ENCODE data around the gene DAPK2.
A peak's percentile ranks its signal among the peaks of the same experiment; 100 is the strongest.

DAPK2 gene

DNA sequence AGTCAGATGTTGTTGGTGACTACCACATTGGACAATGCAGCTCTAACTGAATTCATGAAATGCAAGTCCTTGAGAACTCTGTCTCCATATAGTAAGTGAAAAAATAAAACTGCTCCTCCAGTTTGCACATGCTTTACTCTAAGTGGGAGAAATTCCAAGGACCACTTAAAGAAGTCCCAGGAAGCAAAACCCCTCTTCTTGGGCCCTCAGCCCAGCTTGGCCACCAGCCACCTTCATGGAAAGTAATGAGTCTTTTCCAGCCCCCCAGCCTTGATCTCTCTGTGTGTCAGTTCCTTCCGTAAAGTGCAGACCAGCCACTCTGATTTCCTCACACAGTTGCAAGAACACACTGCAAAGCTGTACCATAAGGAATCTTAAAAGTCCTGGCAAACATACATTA, 34.5 kb downstream of the DAPK2 start:
- in situ Hi-C loops (cut with HindIII; ENCODE audit: low pct_unique_long_range_greater_than_20kb, low sequenced_read_pairs): no loop called here
- no peak for TF ChIP-seq JUND (IDR thresholded peaks at IDR 0.05; ENCODE audit: low read depth)
- no peak for DNase-seq (ENCODE audit: low read depth in 1 of 2, low spot score in 1 of 2)

GRCh38 chr15:64010719-64011118, 35.6 kb downstream of the DAPK2 start:
- TF ChIP-seq JUND (IDR thresholded peaks at IDR 0.05; ENCODE audit: low read depth): no peak
- in situ Hi-C loops (cut with HindIII; ENCODE audit: low pct_unique_long_range_greater_than_20kb, low sequenced_read_pairs): no loop called here
- no peak for DNase-seq (ENCODE audit: low read depth in 1 of 2, low spot score in 1 of 2)

DNA sequence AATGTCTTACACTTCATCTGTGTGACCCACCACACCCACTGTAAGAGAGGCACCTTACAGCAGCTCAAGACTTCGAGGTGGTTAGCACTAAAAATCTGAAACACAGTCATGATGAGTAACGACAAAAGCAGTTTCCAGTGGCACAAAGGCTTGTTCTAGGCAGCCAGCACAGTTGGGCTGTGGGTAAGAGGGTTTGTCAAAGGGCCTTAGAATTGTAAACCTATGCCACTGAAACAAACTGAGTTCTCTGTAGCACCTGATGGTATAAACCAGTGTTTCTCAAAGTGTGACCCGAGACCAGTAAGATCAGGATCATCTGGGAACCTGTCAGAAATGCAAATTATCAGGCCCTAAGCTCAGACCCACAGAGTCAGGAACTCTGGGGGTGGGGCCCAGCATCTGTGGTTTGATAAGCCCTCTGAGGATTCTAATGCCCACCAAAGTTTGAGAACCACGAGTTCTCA, 36.5 kb downstream of the DAPK2 start:
- no peak for DNase-seq (ENCODE audit: low read depth in 1 of 2, low spot score in 1 of 2)
- in situ Hi-C loops (cut with HindIII; ENCODE audit: low pct_unique_long_range_greater_than_20kb, low sequenced_read_pairs): no loop called here
- no peak for TF ChIP-seq JUND (IDR thresholded peaks at IDR 0.05; ENCODE audit: low read depth)

- TF ChIP-seq JUND (IDR thresholded peaks at IDR 0.05; ENCODE audit: low read depth): no peak
- DNase-seq (ENCODE audit: low read depth in 1 of 2, low spot score in 1 of 2): no peak
- in situ Hi-C loops (cut with HindIII; ENCODE audit: low pct_unique_long_range_greater_than_20kb, low sequenced_read_pairs): no loop called here
These were observed 37.0 kb downstream of the DAPK2 start for GRCh38 chr15:64009241-64009640.

DNA sequence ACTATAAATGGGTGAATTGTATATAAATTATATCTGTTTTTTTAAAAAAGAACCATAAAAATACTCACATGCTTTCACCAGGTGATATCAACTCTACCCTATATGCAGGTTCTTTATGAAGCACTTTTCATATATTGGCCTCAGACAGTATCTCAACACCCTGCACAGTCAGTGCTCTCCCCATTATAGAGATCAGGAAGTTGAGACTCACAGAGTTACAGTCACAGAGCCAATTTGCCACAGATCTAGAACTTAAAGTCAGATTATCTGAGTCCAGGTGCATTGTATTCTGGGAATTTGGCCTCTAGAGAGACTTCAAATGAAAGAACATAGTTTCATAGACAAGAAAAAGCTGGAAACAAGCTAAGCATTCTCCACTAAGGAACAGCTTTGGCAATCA, 38.1 kb downstream of the DAPK2 start:
- in situ Hi-C loops (cut with HindIII; ENCODE audit: low pct_unique_long_range_greater_than_20kb, low sequenced_read_pairs): no loop called here
- TF ChIP-seq JUND (IDR thresholded peaks at IDR 0.05; ENCODE audit: low read depth): no peak
- no peak for DNase-seq (ENCODE audit: low read depth in 1 of 2, low spot score in 1 of 2)

GRCh38 chr15:64006642-64007041, 39.6 kb downstream of the DAPK2 start:
- in situ Hi-C loops (cut with HindIII; ENCODE audit: low pct_unique_long_range_greater_than_20kb, low sequenced_read_pairs): no loop called here
- peak; percentile 16 to 72 for DNase-seq (ENCODE audit: low read depth in 1 of 2, low spot score in 1 of 2)
- TF ChIP-seq JUND (IDR thresholded peaks at IDR 0.05; ENCODE audit: low read depth): no peak

DNA sequence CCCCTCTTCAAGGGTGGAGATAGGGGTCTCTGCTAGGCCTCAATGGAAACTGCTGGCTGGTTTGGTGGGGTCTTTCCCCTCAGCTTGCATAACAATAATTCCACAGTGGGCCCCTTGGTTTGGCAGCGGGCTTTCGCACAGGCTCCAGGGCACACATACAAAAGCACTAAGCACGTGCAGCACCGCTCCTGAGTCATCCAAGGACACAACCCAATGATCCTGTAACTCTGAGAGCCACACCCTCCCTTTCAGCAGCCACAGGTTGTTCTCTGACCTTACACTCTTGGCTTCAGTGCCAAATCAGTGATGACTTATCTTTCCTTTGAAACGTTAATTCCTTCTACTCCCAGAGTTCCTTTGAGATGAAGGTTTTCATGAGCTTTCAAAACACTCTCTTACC, 41.7 kb downstream of the DAPK2 start:
- DNase-seq (ENCODE audit: low read depth in 1 of 2, low spot score in 1 of 2): no peak
- in situ Hi-C loops (cut with HindIII; ENCODE audit: low pct_unique_long_range_greater_than_20kb, low sequenced_read_pairs): no loop called here
- no peak for TF ChIP-seq JUND (IDR thresholded peaks at IDR 0.05; ENCODE audit: low read depth)

- TF ChIP-seq JUND (IDR thresholded peaks at IDR 0.05; ENCODE audit: low read depth): no peak
- in situ Hi-C loops (cut with HindIII; ENCODE audit: low pct_unique_long_range_greater_than_20kb, low sequenced_read_pairs): no loop called here
- DNase-seq (ENCODE audit: low read depth in 1 of 2, low spot score in 1 of 2): no peak
These were observed 42.2 kb downstream of the DAPK2 start for GRCh38 chr15:64004056-64004455.

- no peak for TF ChIP-seq JUND (IDR thresholded peaks at IDR 0.05; ENCODE audit: low read depth)
- in situ Hi-C loops (cut with HindIII; ENCODE audit: low pct_unique_long_range_greater_than_20kb, low sequenced_read_pairs): no loop called here
- DNase-seq (ENCODE audit: low read depth in 1 of 2, low spot score in 1 of 2): no peak
These were observed 43.1 kb downstream of the DAPK2 start for GRCh38 chr15:64003182-64003581.

DNA sequence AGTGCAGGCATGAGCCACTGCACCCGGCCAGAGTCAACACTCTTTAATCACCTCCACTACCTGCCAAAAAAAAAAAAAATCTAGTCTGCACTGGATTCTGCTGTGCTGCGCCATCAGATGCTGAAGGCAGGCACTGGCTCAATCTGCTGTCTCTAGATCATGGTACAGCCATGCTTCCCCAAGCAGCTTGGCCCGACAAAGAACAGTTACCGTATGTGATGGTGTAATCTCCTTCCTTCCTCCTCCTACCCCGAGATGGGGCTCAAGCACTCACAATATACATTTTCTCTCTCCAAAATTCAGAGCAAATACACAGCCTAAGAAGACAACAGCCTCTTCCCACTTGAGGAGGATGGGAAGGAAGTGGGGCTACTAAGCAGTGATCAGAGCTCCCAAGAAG, 45.1 kb downstream of the DAPK2 start:
- in situ Hi-C loops (cut with HindIII; ENCODE audit: low pct_unique_long_range_greater_than_20kb, low sequenced_read_pairs): no loop called here
- no peak for DNase-seq (ENCODE audit: low read depth in 1 of 2, low spot score in 1 of 2)
- no peak for TF ChIP-seq JUND (IDR thresholded peaks at IDR 0.05; ENCODE audit: low read depth)

- in situ Hi-C loops (cut with HindIII; ENCODE audit: low pct_unique_long_range_greater_than_20kb, low sequenced_read_pairs): no loop called here
- no peak for TF ChIP-seq JUND (IDR thresholded peaks at IDR 0.05; ENCODE audit: low read depth)
- no peak for DNase-seq (ENCODE audit: low read depth in 1 of 2, low spot score in 1 of 2)
These were observed 45.9 kb downstream of the DAPK2 start for GRCh38 chr15:64000183-64000951.

DNA sequence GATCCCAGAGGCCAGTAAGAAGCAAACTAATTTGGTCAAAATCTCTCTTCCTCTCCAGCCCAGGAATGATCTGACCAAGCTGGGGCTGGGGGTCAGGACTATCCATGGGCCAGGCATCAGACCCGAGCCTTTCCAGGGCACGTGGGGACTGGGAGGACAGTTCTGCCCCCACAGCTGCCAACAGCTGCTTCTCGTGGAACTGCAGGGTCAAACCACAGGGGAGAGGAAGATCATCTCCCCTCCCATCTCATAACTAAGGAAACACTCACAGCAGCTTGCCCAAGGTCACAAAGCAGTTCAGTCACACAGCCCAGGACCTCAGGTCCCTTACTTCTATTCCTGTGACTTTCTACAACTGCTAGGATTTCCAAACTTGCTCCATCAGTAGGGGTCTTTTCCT, 47.1 kb downstream of the DAPK2 start:
- TF ChIP-seq JUND (IDR thresholded peaks at IDR 0.05; ENCODE audit: low read depth): no peak
- no peak for DNase-seq (ENCODE audit: low read depth in 1 of 2, low spot score in 1 of 2)
- in situ Hi-C loops (cut with HindIII; ENCODE audit: low pct_unique_long_range_greater_than_20kb, low sequenced_read_pairs): no loop called here

DNA sequence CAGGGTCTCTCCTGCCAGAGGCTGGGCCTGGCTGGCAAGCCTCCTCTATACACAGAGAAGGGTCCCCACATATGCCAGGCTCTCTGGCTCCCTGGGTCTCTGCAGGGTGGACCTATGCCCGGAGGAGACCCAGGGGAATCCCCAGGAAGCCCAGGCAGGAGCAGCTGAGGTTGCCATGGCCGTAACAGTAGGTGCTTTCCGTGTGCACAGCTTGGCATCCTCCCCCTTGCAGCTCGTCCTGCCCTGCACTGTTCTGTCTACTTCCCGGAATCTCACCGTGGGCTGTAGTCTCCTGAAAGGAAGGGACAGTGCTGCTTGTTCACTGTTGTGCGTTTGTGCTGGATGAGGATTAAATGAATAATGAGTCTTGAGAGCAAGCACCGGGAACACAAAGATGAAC, 47.8 kb downstream of the DAPK2 start:
- DNase-seq (ENCODE audit: low read depth in 1 of 2, low spot score in 1 of 2): no peak
- TF ChIP-seq JUND (IDR thresholded peaks at IDR 0.05; ENCODE audit: low read depth): no peak
- in situ Hi-C loops (cut with HindIII; ENCODE audit: low pct_unique_long_range_greater_than_20kb, low sequenced_read_pairs): no loop called here

All from T47D (cell line).